ENCODE measurements around the gene C5orf52. TPM values are rescaled to one million over a fixed set of nuclear protein-coding genes. Genes with fewer than 3 reads are reported as not detected.

Gene C5orf52
- total RNA-seq, 1 experiment from 2014 or later: not detected

DNA sequence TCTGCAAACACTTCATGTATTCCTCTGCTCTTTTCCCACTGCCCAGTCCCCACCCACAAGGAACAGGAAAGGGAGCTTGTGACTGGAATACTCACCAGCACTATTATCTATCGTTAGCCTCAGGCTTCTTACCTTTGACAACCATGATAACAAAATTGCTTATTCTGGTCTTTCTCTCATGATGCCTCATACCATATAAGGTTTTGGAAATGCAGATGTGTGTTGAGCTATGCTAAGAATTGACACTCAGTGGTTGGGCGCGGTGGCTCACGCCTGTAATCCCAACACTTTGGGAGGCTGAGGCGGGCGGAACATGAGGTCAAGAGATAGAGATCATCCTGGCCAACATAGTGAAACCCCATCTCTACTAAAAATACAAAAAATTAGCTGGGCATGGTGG, 44.5 kb upstream of the C5orf52 start:
- Histone ChIP-seq H2AK5ac (ENCODE audit: insufficient read length, low read length) (no peak overlapping the region), H4K5ac (ENCODE audit: insufficient read length, low read depth, low read length) (no peak overlapping the region), H3K9ac (ENCODE audit: extremely low read depth, insufficient read length, low read length) (no peak overlapping the region), H2BK20ac (ENCODE audit: low read depth, low read length, poor library complexity, severe bottlenecking) (no peak overlapping the region), H3K23ac (ENCODE audit: insufficient read length, low read depth, low read length) (no peak overlapping the region), H3K14ac (ENCODE audit: insufficient read depth, low read length) (no peak overlapping the region), H3K79me1 (ENCODE audit: insufficient read depth, low read depth, low read length, poor library complexity, severe bottlenecking) (no peaks in the 10 kb centered on the region), H3K23me2 (ENCODE audit: insufficient read length, low read depth, low read length, poor library complexity, severe bottlenecking) (no peaks in the 10 kb centered on the region), H3K9me3 (ENCODE audit: control insufficient read depth, low read depth, low read length) (no peaks in the 10 kb centered on the region), H3K79me2 (ENCODE audit: insufficient read depth, low read length) (no peaks in the 10 kb centered on the region), H3K27ac (ENCODE audit: insufficient read length, low read depth, low read length) (no peak overlapping the region), H4K91ac (ENCODE audit: insufficient read length, low read depth, low read length) (no peak overlapping the region), H3K4me2 (ENCODE audit: insufficient read depth, insufficient read length, low read length) (no peak overlapping the region), H3K56ac (ENCODE audit: insufficient read length, low read depth, low read length) (no peak overlapping the region), H2BK120ac (ENCODE audit: low read depth, low read length, poor library complexity, severe bottlenecking) (no peak overlapping the region), H2BK5ac (ENCODE audit: insufficient read length, low read length) (no peak overlapping the region), H3K27me3 (ENCODE audit: insufficient read depth, low read length) (no peaks in the 10 kb centered on the region), H2BK15ac (ENCODE audit: low read depth, low read length) (no peak overlapping the region), H3K4ac (ENCODE audit: low read depth, low read length) (no peak overlapping the region), H4K20me1 (ENCODE audit: control insufficient read depth, insufficient read depth, insufficient read length) (no peaks in the 10 kb centered on the region), H3T11ph (ENCODE audit: low read length) (no peak overlapping the region), H2AFZ (ENCODE audit: low read length) (no peak overlapping the region), H3K18ac (ENCODE audit: insufficient read length, low read depth, low read length) (no peak overlapping the region), H3K4me1 (ENCODE audit: insufficient read depth, low read length) (no peaks in the 10 kb centered on the region), H2BK12ac (ENCODE audit: insufficient read length, low read depth, low read length) (no peak overlapping the region), H4K8ac (replicated peaks; ENCODE audit: insufficient read length, low read depth, low read length) (no peak overlapping the region)
- no CpG with 5 or more reads among the region's 6 CpGs for WGBS (ENCODE audit: extremely low coverage, insufficient read length, low lambda C conversion rate)
- TF ChIP-seq, protein P1, sequence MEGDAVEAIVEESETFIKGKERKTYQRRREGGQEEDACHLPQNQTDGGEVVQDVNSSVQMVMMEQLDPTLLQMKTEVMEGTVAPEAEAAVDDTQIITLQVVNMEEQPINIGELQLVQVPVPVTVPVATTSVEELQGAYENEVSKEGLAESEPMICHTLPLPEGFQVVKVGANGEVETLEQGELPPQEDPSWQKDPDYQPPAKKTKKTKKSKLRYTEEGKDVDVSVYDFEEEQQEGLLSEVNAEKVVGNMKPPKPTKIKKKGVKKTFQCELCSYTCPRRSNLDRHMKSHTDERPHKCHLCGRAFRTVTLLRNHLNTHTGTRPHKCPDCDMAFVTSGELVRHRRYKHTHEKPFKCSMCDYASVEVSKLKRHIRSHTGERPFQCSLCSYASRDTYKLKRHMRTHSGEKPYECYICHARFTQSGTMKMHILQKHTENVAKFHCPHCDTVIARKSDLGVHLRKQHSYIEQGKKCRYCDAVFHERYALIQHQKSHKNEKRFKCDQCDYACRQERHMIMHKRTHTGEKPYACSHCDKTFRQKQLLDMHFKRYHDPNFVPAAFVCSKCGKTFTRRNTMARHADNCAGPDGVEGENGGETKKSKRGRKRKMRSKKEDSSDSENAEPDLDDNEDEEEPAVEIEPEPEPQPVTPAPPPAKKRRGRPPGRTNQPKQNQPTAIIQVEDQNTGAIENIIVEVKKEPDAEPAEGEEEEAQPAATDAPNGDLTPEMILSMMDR (conservative IDR thresholded peaks at IDR 0.05): no peak
- no peaks in the 10 kb centered on the region for H3K4me1 Mint-ChIP-seq
- DNase-seq: no peak
- peaks cover 2 to 8% of the 10 kb centered on the region in 2 experiments; a peak in 1 of 5 replicates for H3K9me3 Mint-ChIP-seq
- H3K27ac Mint-ChIP-seq: no peak overlapping the region
- H3K4me3 Mint-ChIP-seq: no peak overlapping the region
- H3K36me3 Mint-ChIP-seq (ENCODE audit: insufficient read depth in 1 of 3, low read depth in 3 of 3): no peaks in the 10 kb centered on the region
- no peaks in the 10 kb centered on the region; the same call in none of the 2 replicates for H3K27me3 Mint-ChIP-seq (ENCODE audit: low read depth)

All from H9 (cell line).